GM12892 (cell line): ENCODE data around the gene C22orf42. TPM values are rescaled to one million over a fixed set of nuclear protein-coding genes. Genes with fewer than 3 reads are reported as not detected.

ENCODE experiments used
- DNase-seq: peaks from one replicate; pipeline ENCODE4 v3.0.0; 2011; ENCODE audit not compliant: insufficient read length
- FAIRE-seq: peaks from 2 replicates; lab custom pipeline; 2011; peaks lifted over from hg19 to GRCh38; lab: Jason Lieb, UNC
- POLR2A ChIP-seq: IDR thresholded peaks from 2 replicates; pipeline ENCODE4 v1.6.1; 2011; ENCODE audit warnings: low read depth, low read length, control low read depth
- POLR2AphosphoS5 ChIP-seq: IDR thresholded peaks from 2 replicates; pipeline ENCODE4 v1.6.1; 2011; ENCODE audit warnings: low read depth, low read length, control low read depth
- TAF1 ChIP-seq: IDR thresholded peaks from 2 replicates; pipeline ENCODE4 v1.6.1; 2011; ENCODE audit warnings: low read depth, mild to moderate bottlenecking, control low read depth, low read length, borderline replicate concordance
- polyA plus RNA-seq: library from polyadenylated mRNA; unstranded; fragments of >200 nt; gene quantifications from one replicate; pipeline ENCODE4 v1.2.1, GENCODE V29; 2012; ENCODE audit warnings: missing spikeins, inconsistent platforms; ENCODE audit not compliant: missing spikeins

Gene C22orf42, protein sequence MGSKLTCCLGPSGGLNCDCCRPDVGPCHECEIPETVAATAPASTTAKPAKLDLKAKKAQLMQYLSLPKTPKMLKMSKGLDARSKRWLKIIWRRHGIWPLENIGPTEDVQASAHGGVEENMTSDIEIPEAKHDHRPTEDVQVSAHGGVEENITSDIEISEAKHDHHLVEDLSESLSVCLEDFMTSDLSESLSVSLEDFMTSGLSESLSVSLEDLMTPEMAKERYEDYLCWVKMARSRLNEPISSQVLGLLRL
- polyA plus RNA-seq: not detected

DNA sequence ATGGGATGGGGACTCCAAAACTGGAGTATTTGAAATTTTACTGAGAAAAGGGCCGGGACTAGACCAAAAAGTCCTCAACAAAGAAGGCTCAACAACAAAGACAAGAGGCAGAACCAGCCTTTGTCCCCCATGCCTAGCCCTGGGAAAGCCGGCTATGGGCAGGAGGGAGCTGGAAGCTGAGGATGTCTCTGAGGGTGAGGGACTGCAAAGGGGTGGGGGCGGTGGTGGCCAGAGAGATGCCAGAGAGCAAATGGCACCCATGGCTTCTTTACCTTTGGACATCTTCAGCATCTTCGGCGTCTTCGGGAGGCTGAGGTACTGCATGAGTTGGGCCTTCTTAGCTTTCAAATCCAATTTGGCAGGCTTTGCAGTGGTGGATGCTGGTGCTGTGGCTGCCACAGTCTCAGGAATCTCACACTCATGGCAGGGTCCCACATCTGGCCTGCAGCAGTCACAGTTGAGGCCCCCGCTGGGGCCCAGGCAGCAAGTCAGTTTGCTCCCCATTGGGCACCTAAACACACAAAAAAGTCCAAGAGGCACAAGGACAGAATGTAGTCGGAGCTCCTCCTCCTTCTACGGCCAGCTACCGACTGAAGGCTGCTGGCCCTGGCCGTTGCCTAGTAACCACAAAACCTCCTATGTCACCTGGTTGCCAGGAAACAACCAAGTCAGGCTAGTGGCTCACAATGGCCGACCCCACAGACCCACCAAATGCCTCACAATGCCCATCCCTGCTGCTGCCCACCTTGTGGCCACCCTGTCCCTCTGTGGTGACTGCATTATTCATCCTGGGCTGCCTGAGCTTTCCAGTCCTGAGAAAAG is at the start of gene C22orf42:
Gene C22orf42 (minus strand): TSS at position 592 of the 822 bp plus-strand sequence. CDS start 88 bp downstream, at position 504.
- no peak for DNase-seq
- FAIRE-seq: no peak
- TF ChIP-seq POLR2A (no peak), POLR2AphosphoS5 (no peak), TAF1 (no peak)

DNA sequence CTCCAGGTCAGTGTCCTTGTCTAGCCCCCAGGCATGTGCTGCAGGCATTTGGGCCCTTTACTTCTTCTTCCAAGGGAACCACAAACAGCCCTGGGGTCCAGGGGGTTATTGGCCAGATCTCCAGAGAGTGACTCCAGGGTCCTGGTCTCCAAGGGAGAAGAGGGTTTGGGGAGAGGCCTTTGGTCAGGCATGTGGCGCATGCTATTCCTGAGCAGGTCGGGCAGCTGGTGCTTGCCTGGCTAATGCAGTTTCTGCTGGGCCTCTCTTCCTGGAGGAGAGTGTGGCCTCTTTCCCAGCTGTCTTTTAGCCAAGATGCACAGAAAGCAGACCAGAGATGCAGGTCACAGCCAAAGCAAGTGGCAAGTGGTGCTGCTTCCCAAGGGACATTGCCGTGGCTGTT is 49.6 kb upstream of the C22orf42 start:
- TF ChIP-seq TAF1 (no peak), POLR2AphosphoS5 (no peak), POLR2A (no peak)
- no peak for DNase-seq
- no peak for FAIRE-seq

DNA sequence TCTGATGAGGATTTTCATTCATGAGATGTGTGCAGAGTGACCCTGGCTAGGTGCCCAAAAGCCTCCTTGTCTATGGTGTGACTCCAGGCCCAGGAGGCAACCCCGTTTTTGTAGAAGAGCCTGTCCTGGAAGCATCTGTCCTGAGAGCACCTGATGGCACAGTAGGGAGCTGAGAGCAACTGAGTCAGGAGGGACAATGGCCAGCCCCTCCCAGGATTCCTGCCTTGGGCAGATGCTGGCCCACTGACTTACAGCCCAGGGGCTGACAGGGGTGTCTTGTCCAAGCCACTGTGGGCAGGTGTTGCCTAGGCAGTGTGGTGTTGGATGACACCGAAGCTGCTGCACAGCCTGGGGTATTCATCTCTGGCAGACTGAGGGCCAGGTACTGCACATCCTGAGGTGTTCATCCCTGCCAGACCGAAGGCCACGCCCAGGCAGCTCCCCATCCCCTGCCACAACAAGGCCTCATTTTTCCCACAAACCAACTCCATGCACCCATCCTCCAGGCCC is 48.9 kb upstream of the C22orf42 start:
- no peak for TF ChIP-seq TAF1
- no peak for TF ChIP-seq POLR2A
- TF ChIP-seq POLR2AphosphoS5: no peak
- DNase-seq (no peak), FAIRE-seq (no peak)

DNA sequence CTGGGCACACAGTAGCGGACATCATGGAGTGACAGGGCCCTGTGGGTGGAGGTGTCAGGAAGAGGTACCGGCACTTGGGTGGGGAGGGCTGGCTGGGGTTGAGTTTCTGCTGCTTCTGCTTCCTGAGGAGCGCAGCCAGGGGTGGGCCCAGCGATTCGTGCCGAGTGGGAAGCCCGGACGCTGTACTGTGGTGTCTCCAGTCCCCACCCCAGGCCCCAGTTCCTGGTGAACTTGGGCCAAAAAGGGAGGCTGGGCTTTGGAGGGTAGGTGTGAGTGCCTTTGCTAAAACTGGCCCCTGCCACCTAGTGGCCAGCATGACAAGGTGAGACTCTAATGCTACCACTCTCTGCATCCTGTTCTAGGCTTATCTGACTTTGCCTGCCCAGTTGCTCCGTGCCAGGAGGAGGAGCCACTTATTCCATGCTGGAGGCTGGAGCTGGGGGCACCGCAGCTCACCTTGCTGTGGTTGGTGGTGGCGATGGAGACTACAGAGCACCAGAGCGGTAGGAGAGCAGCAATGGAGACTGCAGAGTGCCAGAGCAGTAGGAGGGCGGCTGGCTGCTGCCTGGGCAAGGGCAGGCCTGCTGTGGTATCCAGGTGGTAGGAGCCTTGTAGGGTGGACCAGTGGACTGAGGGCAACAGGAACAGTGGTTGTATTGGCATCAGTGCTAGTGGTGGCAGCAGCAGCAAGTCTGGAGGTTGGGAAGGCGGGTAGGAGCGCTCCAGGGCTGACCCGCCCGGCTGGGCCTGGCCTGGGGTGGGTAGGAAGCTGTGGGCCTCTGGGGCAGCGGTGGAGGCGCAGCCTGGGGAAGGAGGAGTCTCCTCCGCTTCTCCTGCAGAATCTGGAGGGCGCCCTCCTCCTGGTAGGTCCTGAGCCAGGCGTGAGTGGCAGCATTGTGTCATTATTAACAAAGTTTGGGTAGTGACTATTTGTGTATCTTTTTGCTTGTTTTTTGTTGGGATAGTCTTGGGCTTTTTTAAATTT is 48.0 kb upstream of the C22orf42 start:
- FAIRE-seq (no peak), DNase-seq (no peak)
- TF ChIP-seq TAF1 (no peak), POLR2A (no peak), POLR2AphosphoS5 (no peak)

DNA sequence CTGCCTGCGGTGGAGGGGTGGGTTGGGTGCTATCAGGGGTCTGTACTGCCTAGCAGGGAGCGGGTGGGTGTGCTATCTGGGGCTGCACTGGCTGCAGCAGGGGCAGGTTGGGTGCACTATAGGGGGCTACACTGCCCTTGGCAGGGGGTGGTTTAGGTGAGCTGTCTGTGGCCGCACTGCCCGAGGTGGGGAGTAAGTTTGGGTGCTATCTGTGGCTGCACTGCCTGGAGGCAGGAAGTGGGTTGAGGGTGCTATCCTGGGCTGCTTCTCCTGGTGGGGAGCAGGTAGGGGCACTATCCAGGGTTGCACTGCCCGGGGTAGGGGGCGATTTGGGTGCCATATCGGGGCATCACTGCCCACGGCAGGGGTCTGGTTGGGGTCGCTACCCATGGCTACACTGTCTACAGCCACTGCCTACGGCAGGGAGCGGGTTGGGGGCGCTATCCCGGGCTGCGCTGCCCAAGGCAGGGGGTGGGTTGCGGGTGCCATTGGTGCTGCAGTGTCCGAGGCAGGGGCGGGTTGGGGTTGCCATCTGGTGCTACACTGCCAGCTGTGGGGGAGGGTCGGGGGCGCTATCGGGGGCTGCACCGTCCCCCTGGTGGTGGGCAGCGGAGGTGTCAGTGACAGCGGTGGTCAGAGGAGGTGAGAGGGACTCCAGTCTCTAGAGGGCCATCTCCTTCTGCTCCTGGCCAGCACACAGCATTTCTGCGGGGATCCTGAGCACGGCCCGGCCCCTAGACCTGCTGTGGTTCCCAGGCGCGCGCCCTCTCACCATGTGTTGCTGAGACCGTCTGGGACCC is 47.1 kb upstream of the C22orf42 start:
- DNase-seq (no peak), FAIRE-seq (no peak)
- TF ChIP-seq POLR2AphosphoS5: no peak

DNA sequence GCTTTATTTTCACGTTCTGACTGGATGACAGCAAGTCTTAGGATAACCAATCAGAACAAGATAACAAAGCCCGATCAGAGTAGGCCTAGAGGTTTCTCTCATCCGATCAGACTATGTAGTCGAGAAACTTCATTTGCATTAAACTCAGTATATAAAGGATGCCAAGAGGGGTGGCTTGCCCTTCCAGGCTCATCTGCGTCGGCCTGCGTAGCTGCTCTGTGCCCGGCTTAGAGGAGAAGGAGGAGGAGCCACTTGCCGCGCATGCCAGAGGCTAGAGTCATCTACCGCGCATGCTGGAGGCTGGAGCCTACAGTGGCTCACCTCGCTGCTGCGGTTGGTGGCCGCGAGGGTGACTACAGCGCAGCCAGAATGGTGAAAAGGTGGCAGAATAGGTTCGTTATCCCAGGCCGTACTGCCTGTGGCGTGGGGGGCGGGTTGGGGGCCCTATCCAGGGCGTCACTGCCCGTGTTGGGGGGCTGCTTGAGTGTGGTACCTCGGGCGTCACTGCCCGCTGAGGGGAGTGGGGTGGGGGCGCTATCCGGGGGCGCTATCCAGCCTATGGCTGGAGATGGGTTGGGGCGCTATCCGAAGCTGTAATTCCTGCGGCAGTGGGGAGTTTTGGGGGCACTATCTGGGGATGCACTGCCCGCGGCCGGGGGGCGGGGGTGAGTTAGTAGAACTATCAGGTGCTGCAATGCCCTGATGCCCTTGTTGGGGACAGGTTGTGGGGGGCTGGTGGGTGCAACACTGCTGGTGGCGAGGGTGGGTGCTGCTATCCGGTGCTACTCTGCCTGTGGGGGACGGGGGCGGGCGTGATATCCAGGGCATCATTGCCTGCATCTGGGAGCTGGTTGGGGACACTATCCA is 46.0 kb upstream of the C22orf42 start, which contains the start of gene RFPL2:
Gene RFPL2 (minus strand): TSS at position 218 of the 867 bp plus-strand sequence. CDS start 2,622 bp downstream, outside the sequence.
- TF ChIP-seq TAF1 (no peak), POLR2AphosphoS5 (no peak), POLR2A (no peak)
- DNase-seq (no peak), FAIRE-seq (no peak)

DNA sequence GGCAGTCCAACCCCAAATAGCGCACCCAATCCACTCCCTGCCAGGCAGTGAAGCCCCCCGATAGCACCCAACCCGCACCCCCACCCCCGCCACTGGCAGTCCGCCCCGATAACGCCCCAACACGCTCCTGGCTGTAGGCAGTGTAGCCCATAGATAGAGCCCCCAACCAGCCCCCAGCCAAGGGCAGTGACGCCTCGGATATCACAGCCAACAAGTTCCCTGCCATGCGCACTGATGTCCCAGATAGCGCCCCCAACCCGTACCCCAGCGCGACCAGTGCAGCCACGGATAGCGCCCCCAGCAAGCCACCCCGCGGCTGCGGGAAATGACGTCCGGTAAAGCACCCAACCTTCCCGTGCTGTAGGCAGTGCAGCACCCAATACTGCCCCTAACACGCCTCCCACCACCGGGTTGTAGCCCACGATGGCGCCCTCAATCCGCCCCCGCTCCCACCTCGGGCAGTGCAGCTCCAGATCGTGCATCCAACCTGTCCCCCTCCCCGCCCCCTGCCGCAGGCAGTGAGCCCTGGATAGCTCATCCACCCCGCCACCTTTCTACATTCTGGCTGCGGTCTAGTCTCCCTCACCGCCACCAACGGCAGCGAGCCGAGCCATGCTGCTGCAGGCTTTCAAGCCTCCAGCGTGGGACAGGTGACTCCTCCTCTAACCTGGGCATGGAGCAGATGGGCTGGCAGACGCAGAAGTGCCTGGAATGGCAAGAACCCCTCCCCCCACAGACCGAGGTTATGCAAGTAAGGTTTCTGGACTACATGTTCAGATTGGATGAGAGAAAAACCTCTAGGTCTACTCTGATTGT is 45.1 kb upstream of the C22orf42 start:
- FAIRE-seq (no peak), DNase-seq (no peak)
- TF ChIP-seq TAF1 (no peak), POLR2A (no peak), POLR2AphosphoS5 (no peak)

DNA sequence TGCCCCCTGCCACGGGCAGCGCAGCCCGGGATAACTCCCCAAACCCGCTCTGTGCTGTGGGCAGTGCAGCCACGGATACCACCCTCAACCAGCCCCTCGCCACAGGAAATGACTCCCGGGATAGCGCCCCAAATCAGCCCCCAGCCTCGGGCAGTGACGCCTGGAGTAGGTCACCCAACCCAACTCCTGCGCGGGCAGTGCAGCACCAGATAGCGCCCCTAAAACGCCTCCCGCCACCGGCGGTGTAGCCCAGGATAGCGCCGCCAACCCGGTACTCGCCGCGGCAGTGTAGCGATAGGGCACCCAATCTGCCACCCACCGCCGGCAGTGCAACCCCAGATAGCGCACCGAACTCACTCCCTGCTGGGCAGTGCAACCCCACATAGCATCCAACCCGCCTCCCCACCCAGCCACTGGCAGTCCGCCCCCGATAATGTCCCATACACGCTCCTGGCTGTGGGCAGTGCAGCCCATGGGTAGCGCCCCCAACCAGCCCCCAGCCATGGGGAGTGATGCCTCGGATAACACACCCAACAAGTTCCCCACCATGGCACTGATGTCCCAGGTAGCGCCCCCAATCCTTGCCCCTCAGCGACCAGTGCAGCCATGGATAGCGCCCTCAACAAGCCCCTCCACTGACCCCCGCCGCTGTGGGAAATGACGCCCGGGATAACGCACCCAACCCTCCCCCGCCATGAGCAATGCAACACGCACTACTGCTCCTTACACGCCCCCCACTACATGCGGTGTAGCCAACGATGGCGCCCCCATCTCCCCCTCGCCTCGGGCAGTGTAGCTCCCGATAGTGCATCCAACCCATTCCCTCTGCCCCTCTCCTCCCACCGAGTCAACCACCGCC is 44.3 kb upstream of the C22orf42 start:
- DNase-seq (no peak), FAIRE-seq (no peak)
- no peak for TF ChIP-seq POLR2A
- TF ChIP-seq TAF1: no peak
- TF ChIP-seq POLR2AphosphoS5: no peak
